Esophagus squamous epithelium (tissue), 4 donors: ENCODE results near the gene SMPX.

Experiments used
- POLR2A ChIP-seq, 4 donors: fragments of 450-650 bp; IDR thresholded peaks; one replicate each; pipeline ENCODE4 v1.6.1; 2017; ENCODE audit warnings: antibody characterized with exemption in 4 of 4, mild to moderate bottlenecking in 4 of 4, moderate library complexity in 3 of 4
- TF ChIP-seq, protein P1 (sequence below), 6 experiments: fragments of 450-650 bp in 4 of 6; fragments of 200-600 bp in 2 of 6; sonication (generic) in 2 of 6; IDR thresholded peaks; one replicate each; pipeline ENCODE4 v1.5.1; 2016 to 2019; ENCODE audit warnings: antibody characterized with exemption in 6 of 6, mild to moderate bottlenecking in 4 of 6, moderate library complexity in 4 of 6

DNA sequence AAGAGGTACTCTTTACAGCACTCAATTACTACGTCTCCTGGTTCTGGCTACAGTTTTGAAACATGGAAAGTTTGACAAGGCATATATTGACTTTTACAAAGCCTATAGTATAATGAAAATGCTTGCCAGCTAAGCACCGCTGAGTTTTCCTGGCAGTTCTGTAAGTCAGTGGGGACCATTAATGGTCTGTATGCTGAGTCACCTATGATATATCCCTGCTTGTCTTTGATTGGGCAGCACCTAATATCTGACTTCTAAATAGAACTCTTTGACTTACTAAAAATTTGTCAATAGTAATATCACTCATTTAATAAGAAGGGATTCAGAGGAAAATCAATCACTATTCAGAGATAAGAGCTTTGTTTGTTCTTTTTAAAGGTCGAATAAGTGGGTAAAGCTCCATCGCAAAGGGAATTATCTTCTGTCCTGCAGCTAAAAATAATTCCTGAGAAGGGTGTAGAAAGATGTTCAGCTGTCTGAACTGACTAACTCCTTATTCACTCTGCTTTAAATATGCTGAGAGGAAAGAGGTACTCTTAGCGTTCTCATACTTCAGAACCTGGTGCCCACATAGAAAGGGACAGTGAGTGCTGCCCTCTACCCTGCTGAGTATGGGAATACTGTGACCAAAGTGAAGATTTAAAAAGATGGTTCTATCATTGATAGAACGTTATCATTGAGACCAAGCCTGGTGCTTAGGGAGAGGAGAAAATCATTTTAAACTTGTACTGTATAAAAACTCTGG lies 959 bp downstream of the SMPX start:
- TF ChIP-seq, protein P1, sequence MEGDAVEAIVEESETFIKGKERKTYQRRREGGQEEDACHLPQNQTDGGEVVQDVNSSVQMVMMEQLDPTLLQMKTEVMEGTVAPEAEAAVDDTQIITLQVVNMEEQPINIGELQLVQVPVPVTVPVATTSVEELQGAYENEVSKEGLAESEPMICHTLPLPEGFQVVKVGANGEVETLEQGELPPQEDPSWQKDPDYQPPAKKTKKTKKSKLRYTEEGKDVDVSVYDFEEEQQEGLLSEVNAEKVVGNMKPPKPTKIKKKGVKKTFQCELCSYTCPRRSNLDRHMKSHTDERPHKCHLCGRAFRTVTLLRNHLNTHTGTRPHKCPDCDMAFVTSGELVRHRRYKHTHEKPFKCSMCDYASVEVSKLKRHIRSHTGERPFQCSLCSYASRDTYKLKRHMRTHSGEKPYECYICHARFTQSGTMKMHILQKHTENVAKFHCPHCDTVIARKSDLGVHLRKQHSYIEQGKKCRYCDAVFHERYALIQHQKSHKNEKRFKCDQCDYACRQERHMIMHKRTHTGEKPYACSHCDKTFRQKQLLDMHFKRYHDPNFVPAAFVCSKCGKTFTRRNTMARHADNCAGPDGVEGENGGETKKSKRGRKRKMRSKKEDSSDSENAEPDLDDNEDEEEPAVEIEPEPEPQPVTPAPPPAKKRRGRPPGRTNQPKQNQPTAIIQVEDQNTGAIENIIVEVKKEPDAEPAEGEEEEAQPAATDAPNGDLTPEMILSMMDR (IDR thresholded peaks at IDR 0.05) = no peak
- no peak for TF ChIP-seq POLR2A (IDR thresholded peaks at IDR 0.05)
